ENCODE data around the gene TMEM106B. TPM values are rescaled to one million over a fixed set of nuclear protein-coding genes. Genes with fewer than 3 reads are reported as not detected.

The TMEM106B gene
- total RNA-seq, 2 experiments from 2014 or later = 5.6 to 9.6 TPM

- Histone ChIP-seq H3K9me3 (ENCODE audit: low read length) (no peaks in the 10 kb centered on the region), H3K4me3 (ENCODE audit: low read depth, low read length, poor library complexity, severe bottlenecking) (no peak overlapping the region), H3K79me2 (ENCODE audit: insufficient read depth, low read depth, low read length) (no peaks in the 10 kb centered on the region), H3K9me2 (ENCODE audit: insufficient read depth, low read length) (no peaks in the 10 kb centered on the region), H3K27ac (ENCODE audit: low read depth, low read length, poor library complexity, severe bottlenecking) (no peak overlapping the region), H3K4me2 (ENCODE audit: low read length) (no peak overlapping the region), H3K4me1 (ENCODE audit: insufficient read depth, low read length, poor library complexity, severe bottlenecking) (peaks cover 4% of the 10 kb centered on the region), H2AFZ (ENCODE audit: low read length) (no peak overlapping the region), H4K20me1 (ENCODE audit: insufficient read depth, low read length) (no peaks in the 10 kb centered on the region), H3K36me3 (ENCODE audit: insufficient read depth, low read length) (peaks cover 3% of the 10 kb centered on the region; the same call in 1 of the 2 replicates)
- CTCF ChIA-PET (ENCODE audit: unreplicated experiment) = no interaction called here
- DNase-seq (ENCODE audit: low spot score) = no peak
- POLR2A ChIA-PET = no interaction called here
- BruUV-seq (replicated peaks) = no TSS peak
- intact Hi-C loops (cut with micrococcal nuclease; ENCODE audit: unreplicated experiment) = no loop called here
- TF ChIP-seq CTCF (conservative IDR thresholded peaks at IDR 0.05; ENCODE audit: low read length) (no peak), EZH2phosphoT487 (IDR thresholded peaks at IDR 0.05; ENCODE audit: borderline replicate concordance, low read depth, low read length) (no peak)
These were observed 16.9 kb downstream of the TMEM106B start for GRCh38 chr7:12228024-12228423.

DNA sequence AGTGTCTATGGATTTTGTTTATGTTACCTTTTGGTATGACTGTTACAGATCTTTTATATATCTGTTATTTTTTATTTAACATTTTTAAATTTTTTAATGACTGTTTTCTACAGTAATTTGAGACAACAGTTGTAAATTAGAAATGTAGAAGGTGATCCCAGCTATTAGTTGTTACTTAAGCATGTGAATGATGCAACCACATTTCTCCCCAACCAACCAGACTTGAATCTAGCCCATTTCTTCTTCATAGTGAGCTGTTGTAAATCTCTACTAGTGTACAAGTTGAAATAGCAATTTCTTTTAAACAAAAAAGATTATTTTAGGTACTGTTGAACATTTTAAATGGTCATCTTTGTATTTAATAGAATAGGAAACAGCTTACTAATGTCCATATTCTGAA is 18.0 kb downstream of the TMEM106B start:
- no peaks in the 10 kb centered on the region for H3K9me2 ChIP-seq (ENCODE audit: insufficient read depth, low read length)
- H3K36me3 ChIP-seq (ENCODE audit: insufficient read depth, low read length) = peaks cover 3% of the 10 kb centered on the region; the same call in 1 of the 2 replicates
- POLR2A ChIA-PET = interaction anchor here (1.1 to 1.2 kb wide), 2 partner anchors 9 to 12 kb away, joined by 4 to 5 read pairs; no protein-coding TSS in a partner anchor

More for the DNA sequence above, 18.0 kb downstream of the TMEM106B start:
- CTCF ChIA-PET (ENCODE audit: unreplicated experiment) = no interaction called here
- no peaks in the 10 kb centered on the region for H3K9me3 ChIP-seq (ENCODE audit: low read length)
- no peak overlapping the region for H3K27ac ChIP-seq (ENCODE audit: low read depth, low read length, poor library complexity, severe bottlenecking)
- no peaks in the 10 kb centered on the region for H3K79me2 ChIP-seq (ENCODE audit: insufficient read depth, low read depth, low read length)
- H3K4me2 ChIP-seq (ENCODE audit: low read length) = no peak overlapping the region
- no peak overlapping the region for H2AFZ ChIP-seq (ENCODE audit: low read length)
- DNase-seq (ENCODE audit: low spot score) = no peak
- intact Hi-C loops (cut with micrococcal nuclease; ENCODE audit: unreplicated experiment) = no loop called here
- no peak overlapping the region for H3K4me3 ChIP-seq (ENCODE audit: low read depth, low read length, poor library complexity, severe bottlenecking)
- no peaks in the 10 kb centered on the region for H4K20me1 ChIP-seq (ENCODE audit: insufficient read depth, low read length)
- no peak for TF ChIP-seq CTCF (conservative IDR thresholded peaks at IDR 0.05; ENCODE audit: low read length)
- TF ChIP-seq EZH2phosphoT487 (IDR thresholded peaks at IDR 0.05; ENCODE audit: borderline replicate concordance, low read depth, low read length) = no peak
- H3K4me1 ChIP-seq (ENCODE audit: insufficient read depth, low read length, poor library complexity, severe bottlenecking) = no peaks in the 10 kb centered on the region
- BruUV-seq (replicated peaks) = no TSS peak

Data from OCI-LY7 (cell line).